Lower leg skin (tissue), 3 donors: ENCODE results near the gene ATP6V0A1.

Experiments used
- CTCF ChIP-seq, 3 donors: fragments of 450-650 bp; IDR thresholded peaks; one replicate each; pipeline ENCODE4 v1.5.1; 2016; ENCODE audit warnings: antibody characterized with exemption in 3 of 3, mild to moderate bottlenecking in 3 of 3, moderate library complexity in 2 of 3
- POLR2A ChIP-seq, 2 donors: fragments of 450-650 bp; IDR thresholded peaks; one replicate each; pipeline ENCODE4 v1.6.1; 2016 to 2017; ENCODE audit warnings: antibody characterized with exemption in 2 of 2, mild to moderate bottlenecking in 1 of 2, moderate library complexity in 1 of 2

- TF ChIP-seq CTCF (IDR thresholded peaks at IDR 0.05) (no peak), POLR2A (IDR thresholded peaks at IDR 0.05) (no peak)
These were observed 48.4 kb upstream of the ATP6V0A1 start for GRCh38 chr17:42410319-42410685.
